Measurements from ENCODE around the gene COG5.
A peak's percentile ranks its signal among the peaks of the same experiment; 100 is the strongest.

The COG5 gene

DNA sequence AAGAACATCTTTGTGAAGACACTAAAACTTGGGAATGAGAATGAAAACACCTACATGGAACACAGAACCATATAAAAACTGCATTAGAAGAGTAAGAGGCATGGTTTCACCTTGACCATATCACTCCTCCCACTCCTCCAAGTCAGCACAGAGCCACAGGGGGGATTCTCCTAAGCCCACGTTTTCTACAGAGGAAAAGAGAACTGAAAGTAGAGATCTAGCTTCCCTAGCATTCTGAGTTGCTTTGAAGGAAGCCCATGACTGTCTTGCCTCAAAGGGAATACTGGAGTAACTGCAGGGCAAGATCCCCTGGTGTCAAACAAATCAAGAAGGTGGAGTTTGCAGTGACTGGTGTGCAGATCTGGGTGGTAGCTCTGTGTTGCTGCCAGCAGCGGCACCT is 351.0 kb downstream of the COG5 start:
- DNase-seq: no peak

- DNase-seq: no peak
Measured at GRCh38 chr7:107210400-107210799, 353.3 kb downstream of the COG5 start.

DNA sequence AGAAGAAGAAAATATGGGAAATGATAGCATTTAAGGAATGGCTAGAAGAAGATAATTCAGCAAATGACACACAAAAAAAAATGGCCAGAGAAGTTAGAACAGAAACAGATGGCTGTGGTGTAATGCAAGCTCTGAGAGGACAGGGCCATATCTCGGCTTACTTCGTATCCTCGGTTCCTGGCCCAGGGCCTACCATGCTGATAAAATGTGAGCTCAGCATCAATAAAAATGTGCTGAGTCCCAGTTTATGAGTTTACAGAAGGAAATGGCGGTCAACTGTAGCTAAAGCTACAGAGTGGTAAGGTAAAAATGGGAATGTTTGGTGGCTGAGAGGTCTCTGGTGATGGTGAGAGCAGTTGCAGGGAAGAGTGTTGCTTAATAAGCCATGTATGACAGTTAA is 354.2 kb downstream of the COG5 start:
- DNase-seq: no peak

DNA sequence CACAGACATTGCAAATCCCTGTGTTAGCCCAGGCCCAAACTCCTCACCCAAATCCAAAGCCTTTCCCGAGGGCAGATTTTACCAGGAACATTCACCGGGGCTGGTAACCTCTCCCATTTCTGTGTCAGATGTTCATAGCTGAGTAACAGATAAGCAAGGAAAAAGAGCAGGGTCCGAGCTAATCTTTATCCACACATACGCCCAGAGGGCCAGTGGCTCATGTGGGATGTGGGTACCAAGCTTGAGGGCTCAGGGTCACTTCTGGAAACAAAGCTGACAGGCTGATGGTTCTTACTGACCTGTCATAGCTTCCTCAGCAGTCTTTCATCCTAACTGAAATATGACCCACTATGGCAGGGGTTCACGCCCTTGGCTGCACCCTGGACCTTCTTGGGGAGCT is 355.2 kb downstream of the COG5 start:
- DNase-seq: no peak

- no peak for DNase-seq
Measured at GRCh38 chr7:107208024-107208521, 355.6 kb downstream of the COG5 start.

- DNase-seq: no peak
Measured at GRCh38 chr7:107207459-107207858, 356.3 kb downstream of the COG5 start.

GRCh38 chr7:107206706-107207105 is 357.0 kb downstream of the COG5 start:
- no peak for DNase-seq

GRCh38 chr7:107206136-107206535 is 357.6 kb downstream of the COG5 start:
- DNase-seq: no peak

DNA sequence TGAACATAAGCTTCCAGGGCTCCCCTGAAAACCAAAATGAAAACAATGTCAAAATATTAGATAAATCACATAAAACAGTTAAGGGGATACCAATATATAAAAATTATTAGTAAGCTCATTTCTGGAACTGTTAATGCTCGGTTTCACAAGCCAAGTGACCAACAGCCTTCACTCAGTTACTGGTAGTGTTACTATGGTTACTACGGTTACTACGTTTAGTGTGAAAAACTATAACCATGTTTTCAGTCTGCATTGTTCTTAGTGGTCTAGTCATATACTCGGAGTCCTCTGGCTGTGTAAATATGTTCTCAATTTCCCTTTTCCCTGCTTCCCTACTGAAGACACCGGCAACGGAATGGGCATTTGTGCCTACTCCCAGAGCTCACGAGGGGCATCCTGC is 360.1 kb downstream of the COG5 start:
- DNase-seq: no peak

DNA sequence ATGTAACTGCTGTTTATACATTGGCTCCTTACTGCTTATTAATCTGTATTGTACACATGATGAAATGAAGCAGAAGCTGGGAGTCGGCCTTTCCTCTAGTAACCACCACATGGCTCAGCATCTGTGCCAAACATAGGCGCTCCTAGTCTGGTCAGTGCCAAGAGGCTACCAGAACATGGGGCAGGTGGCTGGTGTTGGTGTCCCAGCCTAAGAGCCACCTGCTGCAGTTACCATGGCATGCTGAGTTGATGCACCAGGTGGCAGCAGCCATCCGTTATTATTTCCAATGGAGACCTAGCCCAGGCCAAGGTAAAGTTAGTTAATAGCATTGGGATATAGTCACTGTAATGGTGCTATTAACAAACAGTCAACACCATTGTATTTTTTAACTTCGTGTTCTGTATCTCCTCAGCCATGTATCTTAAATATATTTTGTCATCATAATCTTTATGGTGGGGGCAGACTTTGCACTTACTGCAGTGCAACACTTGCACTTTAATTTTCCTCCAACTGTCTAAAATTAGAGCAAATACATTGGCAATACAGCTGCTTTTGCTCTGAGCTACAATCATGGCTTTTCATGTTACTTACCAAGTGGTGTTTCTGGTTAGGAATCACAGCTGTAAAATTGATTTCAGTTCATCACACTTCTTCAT is 361.8 kb downstream of the COG5 start:
- DNase-seq: peak in 1 of 2 experiments; percentile 31

- no peak for DNase-seq
Measured at GRCh38 chr7:107196834-107197610, 366.7 kb downstream of the COG5 start.

DNA sequence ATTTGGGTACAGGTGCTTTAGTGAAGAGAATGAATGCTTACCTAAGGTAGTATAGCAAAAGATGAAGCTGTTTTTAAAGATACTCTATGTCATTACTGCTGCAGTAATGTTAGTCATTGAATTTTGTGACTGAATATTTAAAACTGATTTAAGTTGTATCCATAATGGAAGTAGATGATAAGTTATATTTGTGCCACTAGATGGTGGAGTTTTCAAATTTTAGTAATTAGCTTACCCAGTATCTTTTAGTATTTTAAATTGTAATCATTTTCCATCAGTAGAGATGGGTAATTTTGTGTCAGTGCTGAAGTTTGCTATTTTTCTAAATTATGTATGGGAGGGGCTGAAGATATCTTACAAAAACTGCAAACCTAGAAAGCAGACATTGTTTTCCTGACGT is 369.7 kb downstream of the COG5 start:
- peak in 1 of 2 experiments; percentile 19 for DNase-seq

- DNase-seq: no peak
Measured at GRCh38 chr7:107190090-107190489, 373.6 kb downstream of the COG5 start.

DNA sequence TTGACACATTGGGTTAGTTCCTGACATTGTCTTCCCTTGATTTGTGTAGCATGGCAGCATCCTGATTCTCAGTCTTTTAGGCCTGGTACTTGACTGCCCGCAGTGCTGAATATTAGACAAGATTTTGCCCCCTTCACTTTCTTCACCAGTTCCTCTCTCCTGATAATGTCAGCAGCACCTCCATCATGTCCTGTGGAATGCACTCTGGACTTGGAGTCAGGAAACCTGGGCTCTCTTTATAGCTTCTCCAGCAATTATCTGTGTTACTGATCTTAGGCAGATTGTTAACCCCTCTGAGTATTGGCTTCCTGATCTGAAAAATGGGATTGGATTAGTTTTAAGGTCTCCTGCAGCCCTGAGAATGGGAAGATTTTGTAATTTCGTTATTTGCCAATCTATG is 375.9 kb downstream of the COG5 start:
- no peak for DNase-seq

GRCh38 chr7:107186240-107186639 is 377.5 kb downstream of the COG5 start:
- no peak for DNase-seq

DNA sequence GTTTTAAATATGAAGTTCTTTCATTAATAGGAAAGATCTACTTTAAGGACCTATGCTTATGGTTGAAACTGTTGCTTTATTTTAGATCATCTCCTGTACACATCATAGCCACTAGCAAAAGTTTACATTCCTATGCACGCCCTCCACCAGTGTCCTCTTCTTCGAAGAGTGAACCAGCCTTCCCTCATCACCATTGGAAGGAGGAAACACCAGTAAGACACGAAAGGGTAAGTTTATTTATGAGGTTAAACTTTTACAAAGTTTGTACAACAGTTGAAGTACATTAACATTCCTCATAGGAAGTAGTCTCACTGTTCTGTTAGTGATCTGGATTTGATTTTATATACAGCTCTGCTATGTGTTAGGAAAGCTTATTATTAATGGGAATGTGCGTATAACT is 378.0 kb downstream of the COG5 start:
- DNase-seq: no peak

- no peak for DNase-seq
Measured at GRCh38 chr7:107181172-107181571, 382.5 kb downstream of the COG5 start.

- peak in 1 of 2 experiments; percentile 63 for DNase-seq
Measured at GRCh38 chr7:107180378-107180777, 383.3 kb downstream of the COG5 start.

GRCh38 chr7:107179326-107180164 is 384.2 kb downstream of the COG5 start:
- DNase-seq: peak in 1 of 2 experiments; percentile 34

DNA sequence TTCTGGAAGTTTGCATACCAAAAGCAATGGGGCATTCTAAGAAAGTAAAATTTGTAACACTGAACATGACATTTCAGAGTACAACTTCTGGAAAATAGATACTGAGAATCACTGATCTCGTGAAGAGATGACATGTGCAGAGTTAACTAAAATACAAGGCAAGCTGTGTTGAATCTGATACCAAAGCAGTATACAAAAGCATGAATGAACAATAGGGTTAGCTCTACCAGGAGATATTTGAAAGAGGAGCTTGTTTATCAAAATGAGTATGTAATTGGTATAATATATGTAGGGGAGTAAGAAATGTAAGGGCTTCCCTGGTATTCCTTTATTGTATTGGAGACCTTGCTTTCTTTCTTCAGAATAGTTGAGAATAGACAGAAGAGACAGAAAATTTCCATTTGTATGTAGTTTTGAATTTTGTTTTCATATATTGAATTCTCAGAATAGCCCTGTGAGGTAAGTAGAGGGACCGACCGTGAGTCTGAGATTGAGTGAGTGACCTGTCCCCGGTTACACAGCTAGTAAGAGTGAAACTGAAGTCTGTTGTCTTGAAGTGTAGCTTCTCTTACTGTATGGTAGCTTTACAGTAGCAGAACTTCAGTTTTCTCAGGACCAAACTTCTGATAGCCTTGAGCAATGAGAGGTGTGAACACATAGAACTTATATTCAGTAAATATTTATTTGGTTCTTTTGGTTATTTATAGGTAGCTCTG is 389.9 kb downstream of the COG5 start:
- no peak for DNase-seq

- no peak for DNase-seq
Measured at GRCh38 chr7:107173191-107173590, 390.5 kb downstream of the COG5 start.

DNA sequence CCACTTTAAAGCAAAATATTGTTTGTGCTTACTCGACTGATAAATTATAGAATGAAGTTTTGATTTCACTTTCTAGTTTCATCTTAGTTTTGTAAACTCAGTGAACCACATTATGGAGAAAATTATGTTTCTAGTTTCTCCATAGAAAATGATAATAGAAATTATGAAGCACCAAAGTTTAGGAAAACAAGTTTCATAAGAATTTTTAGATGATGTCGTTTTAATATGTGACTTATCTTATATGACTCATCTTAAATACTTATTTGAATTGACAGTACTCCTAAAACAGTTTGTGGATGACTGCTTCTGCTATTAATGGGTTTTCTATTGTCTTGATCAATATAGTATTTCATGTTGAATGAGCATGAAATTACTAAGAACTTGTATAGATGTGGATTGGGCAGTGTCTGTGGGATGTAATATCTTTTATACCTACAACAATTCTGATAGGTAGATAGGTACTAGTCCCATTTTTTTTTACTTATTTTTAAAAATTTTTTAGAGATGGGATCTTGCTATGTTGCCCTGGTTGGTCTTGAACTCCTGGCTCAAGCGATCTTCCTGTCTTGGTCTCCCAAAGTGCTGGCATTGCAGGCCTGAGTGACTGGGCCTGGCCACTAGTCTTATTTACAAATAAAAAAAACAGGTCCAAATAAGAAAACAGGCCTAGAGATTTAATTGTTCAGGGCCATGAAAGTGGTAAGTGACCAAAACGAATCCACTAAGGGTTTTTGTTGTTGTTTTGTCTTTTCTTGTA is 391.3 kb downstream of the COG5 start:
- no peak for DNase-seq

All from SW 1271 (cell line).